Bronchial epithelial cell (primary cell): ENCODE measurements around the gene CREB5. TPM values are rescaled to one million over a fixed set of nuclear protein-coding genes. Genes with fewer than 3 reads are reported as not detected.

Experiments
- DNase-seq: peaks from one replicate; pipeline ENCODE4 v3.0.0-alpha.2; 2010; ENCODE audit warnings: low read depth
- FAIRE-seq: peaks from 2 replicates; lab custom pipeline; 2011; peaks lifted over from hg19 to GRCh38; lab: Jason Lieb, UNC
- H3K27me3 ChIP-seq: 2 replicates; pipeline ENCODE4 v1.5.1; 2011; ENCODE audit warnings: low read length; ENCODE audit not compliant: control insufficient read depth, insufficient read depth
- H3K36me3 ChIP-seq: 2 replicates; pipeline ENCODE4 v1.5.1; 2011; ENCODE audit warnings: low read length; ENCODE audit not compliant: control insufficient read depth, insufficient read depth
- H3K4me3 ChIP-seq: 2 replicates; pipeline ENCODE4 v1.5.1; 2011; ENCODE audit warnings: mild to moderate bottlenecking, low read depth, low read length, control low read depth
- CTCF ChIP-seq: IDR thresholded peaks from 2 replicates; pipeline ENCODE4 v1.5.1; 2011; ENCODE audit warnings: mild to moderate bottlenecking, moderate library complexity, low read length, control low read depth, inconsistent platforms; ENCODE audit not compliant: insufficient read depth, severe bottlenecking
- total RNA-seq: library from RNA; depleted of rRNA; stranded (reverse); fragments of >200 nt; gene quantifications from 2 replicates; pipeline ENCODE4 v1.2.1, GENCODE V29; 2014

Gene CREB5
- total RNA-seq, 1 donor from 2014 or later, result 2.1 TPM

GRCh38 chr7:28709748-28710147 lies 297.4 kb downstream of the CREB5 start:
- FAIRE-seq (no peak), DNase-seq (no peak)
- Histone ChIP-seq H3K27me3 (no peaks in the 10 kb centered on the region), H3K4me3 (no peak overlapping the region), H3K36me3 (no peaks in the 10 kb centered on the region)
- TF ChIP-seq CTCF, result no peak

- no peaks in the 10 kb centered on the region for H3K27me3 ChIP-seq
- no peak for DNase-seq
- FAIRE-seq, result no peak
- no peak for TF ChIP-seq CTCF
- H3K4me3 ChIP-seq, result no peak overlapping the region
- no peaks in the 10 kb centered on the region for H3K36me3 ChIP-seq
Observed at GRCh38 chr7:28711114-28711513, 298.8 kb downstream of the CREB5 start.

GRCh38 chr7:28714459-28715120 lies 302.3 kb downstream of the CREB5 start:
- no peak for TF ChIP-seq CTCF
- no peaks in the 10 kb centered on the region for H3K27me3 ChIP-seq
- DNase-seq (no peak), FAIRE-seq (no peak)
- H3K4me3 ChIP-seq, result no peak overlapping the region
- H3K36me3 ChIP-seq, result no peaks in the 10 kb centered on the region

GRCh38 chr7:28717445-28718054 lies 305.2 kb downstream of the CREB5 start:
- no peaks in the 10 kb centered on the region for H3K27me3 ChIP-seq
- no peak for DNase-seq
- H3K4me3 ChIP-seq, result no peak overlapping the region
- TF ChIP-seq CTCF, result no peak
- no peak for FAIRE-seq
- H3K36me3 ChIP-seq, result no peaks in the 10 kb centered on the region

GRCh38 chr7:28718055-28718481 lies 305.8 kb downstream of the CREB5 start:
- DNase-seq (no peak), FAIRE-seq (no peak)
- H3K36me3 ChIP-seq, result no peaks in the 10 kb centered on the region
- H3K27me3 ChIP-seq, result no peaks in the 10 kb centered on the region
- no peak for TF ChIP-seq CTCF
- no peak overlapping the region for H3K4me3 ChIP-seq
